ENCODE measurements around the gene NKX2-8.
"Not testable (repeated sequence)": the region's sequence is repeated elsewhere in the genome, so short reads cannot be mapped to it uniquely, and the experiment has no call there.

Gene NKX2-8

DNA sequence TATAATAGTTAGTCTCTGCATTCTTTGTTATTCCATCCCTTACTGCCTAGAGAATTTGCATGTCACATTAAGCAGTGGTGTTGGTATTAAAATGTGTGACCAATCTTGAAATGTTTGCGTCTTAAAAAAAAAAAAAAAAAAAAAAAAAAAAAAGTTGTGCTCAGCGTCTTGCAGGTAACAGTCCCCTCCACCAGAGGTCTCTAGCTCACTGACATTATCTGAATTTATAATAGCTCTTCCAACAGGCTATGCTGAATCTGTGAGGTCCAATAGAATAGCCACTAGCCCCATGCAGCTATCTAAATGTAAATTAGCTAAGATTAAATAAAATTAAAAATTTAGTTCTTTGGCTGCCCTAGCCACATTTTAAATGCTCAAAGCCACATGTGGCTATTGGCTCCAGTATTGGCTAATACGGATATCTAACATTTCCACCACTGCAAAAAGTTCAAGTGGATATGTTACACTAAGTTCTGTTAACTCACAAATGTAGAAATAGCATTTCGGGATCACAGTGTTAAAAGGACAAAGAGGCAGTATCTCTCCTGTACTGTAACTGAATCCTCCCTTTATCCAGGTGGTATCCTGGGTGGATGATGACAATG is 28.7 kb downstream of the NKX2-8 start:
- DNase-seq: peak; percentile 25
- in situ Hi-C loops (cut with HindIII; ENCODE audit: low pct_ligation_motif_present, low sequenced_read_pairs): no loop called here

GRCh38 chr14:36550899-36551298 is 31.5 kb downstream of the NKX2-8 start:
- no peak for DNase-seq
- H3K4me3 ChIP-seq (ENCODE audit: low read depth, low read length): no peak overlapping the region
- no peaks in the 10 kb centered on the region for H3K27me3 ChIP-seq (replicated peaks)
- no peak overlapping the region for H3K27ac ChIP-seq
- in situ Hi-C loops (cut with HindIII; ENCODE audit: low pct_ligation_motif_present, low sequenced_read_pairs): no loop called here
- no peaks in the 10 kb centered on the region for H3K36me3 ChIP-seq (replicated peaks)
- TF ChIP-seq, protein P1, sequence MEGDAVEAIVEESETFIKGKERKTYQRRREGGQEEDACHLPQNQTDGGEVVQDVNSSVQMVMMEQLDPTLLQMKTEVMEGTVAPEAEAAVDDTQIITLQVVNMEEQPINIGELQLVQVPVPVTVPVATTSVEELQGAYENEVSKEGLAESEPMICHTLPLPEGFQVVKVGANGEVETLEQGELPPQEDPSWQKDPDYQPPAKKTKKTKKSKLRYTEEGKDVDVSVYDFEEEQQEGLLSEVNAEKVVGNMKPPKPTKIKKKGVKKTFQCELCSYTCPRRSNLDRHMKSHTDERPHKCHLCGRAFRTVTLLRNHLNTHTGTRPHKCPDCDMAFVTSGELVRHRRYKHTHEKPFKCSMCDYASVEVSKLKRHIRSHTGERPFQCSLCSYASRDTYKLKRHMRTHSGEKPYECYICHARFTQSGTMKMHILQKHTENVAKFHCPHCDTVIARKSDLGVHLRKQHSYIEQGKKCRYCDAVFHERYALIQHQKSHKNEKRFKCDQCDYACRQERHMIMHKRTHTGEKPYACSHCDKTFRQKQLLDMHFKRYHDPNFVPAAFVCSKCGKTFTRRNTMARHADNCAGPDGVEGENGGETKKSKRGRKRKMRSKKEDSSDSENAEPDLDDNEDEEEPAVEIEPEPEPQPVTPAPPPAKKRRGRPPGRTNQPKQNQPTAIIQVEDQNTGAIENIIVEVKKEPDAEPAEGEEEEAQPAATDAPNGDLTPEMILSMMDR (IDR thresholded peaks at IDR 0.05; ENCODE audit: low read depth, low read length, missing control alignments): no peak

More for the DNA sequence above, 28.7 kb downstream of the NKX2-8 start:
- TF ChIP-seq, protein P1 (IDR thresholded peaks at IDR 0.05; ENCODE audit: low read depth, low read length, missing control alignments): peak; percentile 78
- Histone ChIP-seq H3K27me3 (replicated peaks) (no peaks in the 10 kb centered on the region), H3K27ac (no peak overlapping the region), H3K4me3 (ENCODE audit: low read depth, low read length) (no peak overlapping the region), H3K36me3 (replicated peaks) (no peaks in the 10 kb centered on the region)

- H3K27ac ChIP-seq; H3K4me3 ChIP-seq (ENCODE audit: low read depth, low read length); H3K36me3 ChIP-seq (replicated peaks); H3K27me3 ChIP-seq (replicated peaks); DNase-seq; in situ Hi-C loops (cut with HindIII; ENCODE audit: low pct_ligation_motif_present, low sequenced_read_pairs): not testable (repeated sequence)
These were observed 38.1 kb downstream of the NKX2-8 start for GRCh38 chr14:36544280-36544679.

DNA sequence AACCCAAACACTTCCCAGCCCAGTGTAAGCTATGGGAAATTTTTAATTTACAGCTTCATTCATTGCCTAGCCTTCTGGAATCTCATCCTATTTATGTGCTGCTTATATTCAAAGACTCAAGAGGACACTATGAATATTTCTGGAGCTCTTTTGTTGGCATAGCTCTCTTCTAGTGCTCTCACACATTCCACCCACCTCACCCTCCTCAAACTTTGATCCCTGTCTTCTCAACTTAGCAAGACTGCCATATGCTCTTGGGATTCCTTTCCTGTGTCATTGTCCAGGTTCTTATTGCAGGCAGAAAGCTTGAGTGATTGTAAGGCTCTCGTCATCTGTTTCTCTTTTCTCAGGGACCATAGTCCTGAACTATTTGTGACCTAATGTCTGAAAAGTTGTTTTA is 44.4 kb downstream of the NKX2-8 start:
- in situ Hi-C loops (cut with HindIII; ENCODE audit: low pct_ligation_motif_present, low sequenced_read_pairs): no loop called here
- Histone ChIP-seq H3K27me3 (replicated peaks) (no peaks in the 10 kb centered on the region), H3K27ac (no peak overlapping the region), H3K4me3 (ENCODE audit: low read depth, low read length) (no peak overlapping the region), H3K36me3 (replicated peaks) (no peaks in the 10 kb centered on the region)
- no peak for DNase-seq
- TF ChIP-seq, protein P1 (IDR thresholded peaks at IDR 0.05; ENCODE audit: low read depth, low read length, missing control alignments): no peak
